ENCODE measurements around the gene OSBPL10.

GRCh38 chr3:31962801-31963205 is 18.3 kb downstream of the OSBPL10 start:
- TF ChIP-seq, protein P1, sequence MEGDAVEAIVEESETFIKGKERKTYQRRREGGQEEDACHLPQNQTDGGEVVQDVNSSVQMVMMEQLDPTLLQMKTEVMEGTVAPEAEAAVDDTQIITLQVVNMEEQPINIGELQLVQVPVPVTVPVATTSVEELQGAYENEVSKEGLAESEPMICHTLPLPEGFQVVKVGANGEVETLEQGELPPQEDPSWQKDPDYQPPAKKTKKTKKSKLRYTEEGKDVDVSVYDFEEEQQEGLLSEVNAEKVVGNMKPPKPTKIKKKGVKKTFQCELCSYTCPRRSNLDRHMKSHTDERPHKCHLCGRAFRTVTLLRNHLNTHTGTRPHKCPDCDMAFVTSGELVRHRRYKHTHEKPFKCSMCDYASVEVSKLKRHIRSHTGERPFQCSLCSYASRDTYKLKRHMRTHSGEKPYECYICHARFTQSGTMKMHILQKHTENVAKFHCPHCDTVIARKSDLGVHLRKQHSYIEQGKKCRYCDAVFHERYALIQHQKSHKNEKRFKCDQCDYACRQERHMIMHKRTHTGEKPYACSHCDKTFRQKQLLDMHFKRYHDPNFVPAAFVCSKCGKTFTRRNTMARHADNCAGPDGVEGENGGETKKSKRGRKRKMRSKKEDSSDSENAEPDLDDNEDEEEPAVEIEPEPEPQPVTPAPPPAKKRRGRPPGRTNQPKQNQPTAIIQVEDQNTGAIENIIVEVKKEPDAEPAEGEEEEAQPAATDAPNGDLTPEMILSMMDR (conservative IDR thresholded peaks at IDR 0.05 in 1 of 2, IDR thresholded peaks at IDR 0.05 in 1 of 2; ENCODE audit: extremely low read depth in 1 of 2, insufficient read depth in 1 of 2, low read depth in 1 of 2, low read length in 2 of 2), result no peak
- TF ChIP-seq EZH2 (IDR thresholded peaks at IDR 0.05; ENCODE audit: borderline replicate concordance, low read length), result no peak

Data from mammary epithelial cell (primary cell).